ENCODE results near the gene PHLPP1.

DNA sequence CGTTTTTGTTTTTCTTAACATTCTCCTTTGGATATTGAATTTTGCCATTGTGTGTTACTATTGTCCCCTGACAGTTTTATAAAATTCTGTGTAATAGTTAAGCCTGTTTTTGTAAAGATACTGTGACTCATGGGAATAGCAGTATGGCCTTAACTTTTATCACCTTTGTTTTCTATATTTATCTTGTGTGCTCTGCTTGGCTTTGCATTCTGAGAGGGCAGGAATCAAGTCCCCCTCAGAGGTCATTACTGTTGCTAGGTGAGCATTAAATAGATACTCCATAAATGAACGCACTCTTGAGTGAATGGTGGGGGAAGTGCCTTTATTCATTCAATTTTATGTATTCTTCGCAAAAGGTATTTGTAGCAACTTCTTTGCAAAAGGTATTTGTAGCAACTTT lies 160.0 kb downstream of the PHLPP1 start:
- TF ChIP-seq, protein P1, sequence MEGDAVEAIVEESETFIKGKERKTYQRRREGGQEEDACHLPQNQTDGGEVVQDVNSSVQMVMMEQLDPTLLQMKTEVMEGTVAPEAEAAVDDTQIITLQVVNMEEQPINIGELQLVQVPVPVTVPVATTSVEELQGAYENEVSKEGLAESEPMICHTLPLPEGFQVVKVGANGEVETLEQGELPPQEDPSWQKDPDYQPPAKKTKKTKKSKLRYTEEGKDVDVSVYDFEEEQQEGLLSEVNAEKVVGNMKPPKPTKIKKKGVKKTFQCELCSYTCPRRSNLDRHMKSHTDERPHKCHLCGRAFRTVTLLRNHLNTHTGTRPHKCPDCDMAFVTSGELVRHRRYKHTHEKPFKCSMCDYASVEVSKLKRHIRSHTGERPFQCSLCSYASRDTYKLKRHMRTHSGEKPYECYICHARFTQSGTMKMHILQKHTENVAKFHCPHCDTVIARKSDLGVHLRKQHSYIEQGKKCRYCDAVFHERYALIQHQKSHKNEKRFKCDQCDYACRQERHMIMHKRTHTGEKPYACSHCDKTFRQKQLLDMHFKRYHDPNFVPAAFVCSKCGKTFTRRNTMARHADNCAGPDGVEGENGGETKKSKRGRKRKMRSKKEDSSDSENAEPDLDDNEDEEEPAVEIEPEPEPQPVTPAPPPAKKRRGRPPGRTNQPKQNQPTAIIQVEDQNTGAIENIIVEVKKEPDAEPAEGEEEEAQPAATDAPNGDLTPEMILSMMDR (conservative IDR thresholded peaks at IDR 0.05; ENCODE audit: low read depth, low read length): no peak
- no peak for TF ChIP-seq EZH2 (IDR thresholded peaks at IDR 0.05; ENCODE audit: borderline replicate concordance, low read depth, low read length, poor library complexity, severe bottlenecking)
